Endothelial cell of umbilical vein (primary cell): ENCODE results near the gene TNPO1. TPM values are rescaled to one million over a fixed set of nuclear protein-coding genes. Genes with fewer than 3 reads are reported as not detected.

ENCODE experiments used
- BruUV-seq: library from RNA; stranded (reverse); fragments of 400-500 nt; replicated peaks from 2 replicates; lab custom pipeline; 2021; lab: Mats Ljungman, UMichigan
- CTCF ChIA-PET: fragments of 300-600, 350-600 bp; sonication (Branson Sonifier 250); formaldehyde crosslinking; loops from one replicate; lab custom pipeline; 2021; ENCODE audit warnings: antibody characterized with exemption, inconsistent platforms; lab: Charles Lee
- POLR2A ChIA-PET: fragments of 300-600, 350-600 bp; sonication (Branson Sonifier 250); formaldehyde crosslinking; loops from one replicate; lab custom pipeline; 2021; ENCODE audit warnings: antibody characterized with exemption, inconsistent platforms; lab: Charles Lee
- DNase-seq: peaks from one replicate; pipeline ENCODE4 v3.0.0-alpha.2; 2011; ENCODE audit warnings: low read depth, low spot score
- FAIRE-seq: peaks from 2 replicates; lab custom pipeline; 2011; peaks lifted over from hg19 to GRCh38; lab: Jason Lieb, UNC
- H2AFZ ChIP-seq: 2 replicates; pipeline ENCODE4 v1.6.0; 2012; ENCODE audit warnings: low read depth, low read length, control low read depth, inconsistent platforms
- H3K27ac ChIP-seq: 2 replicates; pipeline ENCODE4 v1.5.1; 2011; ENCODE audit warnings: low read depth, mild to moderate bottlenecking, control low read depth, low read length, moderate library complexity; ENCODE audit not compliant: insufficient read depth
- H3K27me3 ChIP-seq, 2 experiments: 2 replicates each; pipeline versions ENCODE4 v1.6.0 to v1.6.1; 2011; ENCODE audit warnings: low read length in 2 of 2, mixed read lengths in 1 of 2; ENCODE audit not compliant: control insufficient read depth in 2 of 2, insufficient read depth in 2 of 2
- H3K36me3 ChIP-seq, 2 experiments: 2 replicates in 1 of 2; 3 replicates in 1 of 2; pipeline ENCODE4 v1.5.1; 2011; ENCODE audit warnings: low read length in 2 of 2, mild to moderate bottlenecking in 1 of 2, moderate library complexity in 1 of 2; ENCODE audit not compliant: control insufficient read depth in 2 of 2, insufficient read depth in 2 of 2; ENCODE audit errors: extremely low read depth in 1 of 2
- H3K4me1 ChIP-seq: 3 replicates; pipeline ENCODE4 v1.5.1; 2011; ENCODE audit warnings: mild to moderate bottlenecking, low read length; ENCODE audit not compliant: control insufficient read depth, insufficient read depth; ENCODE audit errors: extremely low read depth
- H3K4me2 ChIP-seq: 2 replicates; pipeline ENCODE4 v1.6.1; 2011; ENCODE audit warnings: low read length, control low read depth, mixed read lengths; ENCODE audit not compliant: insufficient read depth
- H3K4me3 ChIP-seq, 3 experiments: fragments of 200-600 bp in 1 of 3; sonication (generic), shearing (Covaris generic) in 1 of 3; replicated peaks in 1 of 3; 2 replicates each; pipeline ENCODE4 v1.5.1; 2011 to 2016; ENCODE audit warnings: control low read depth in 3 of 3, low read length in 3 of 3, mild to moderate bottlenecking in 2 of 3, inconsistent platforms in 1 of 3, low read depth in 1 of 3, moderate library complexity in 1 of 3; ENCODE audit not compliant: insufficient read depth in 1 of 3
- H3K79me2 ChIP-seq: 2 replicates; pipeline ENCODE4 v1.6.0; 2012; ENCODE audit warnings: low read length, inconsistent platforms; ENCODE audit not compliant: control insufficient read depth, insufficient read depth
- H3K9ac ChIP-seq: replicated peaks from 2 replicates; pipeline ENCODE3; 2011; ENCODE audit warnings: low read length, control low read depth; ENCODE audit not compliant: insufficient read depth; ENCODE audit errors: extremely low read depth
- H3K9me1 ChIP-seq: replicated peaks from 3 replicates; pipeline ENCODE4 v1.6.0; 2011; ENCODE audit warnings: mild to moderate bottlenecking, low read length; ENCODE audit not compliant: control insufficient read depth, insufficient read depth; ENCODE audit errors: extremely low read depth
- H3K9me3 ChIP-seq: replicated peaks from 2 replicates; pipeline ENCODE4 v1.5.1; 2012; ENCODE audit warnings: low read length, inconsistent platforms; ENCODE audit not compliant: control insufficient read depth, insufficient read depth
- H4K20me1 ChIP-seq: replicated peaks from 2 replicates; pipeline ENCODE3; 2011; ENCODE audit warnings: mild to moderate bottlenecking, low read length; ENCODE audit not compliant: control insufficient read depth, insufficient read depth; ENCODE audit errors: extremely low read depth
- CTCF ChIP-seq, 2 donors: IDR thresholded peaks; 1 replicate in 1 of 2; 2 replicates in 1 of 2; pipeline ENCODE4 v1.5.1; 2011; ENCODE audit warnings: low read length in 2 of 2, mild to moderate bottlenecking in 2 of 2, moderate library complexity in 2 of 2, control low read depth in 1 of 2, inconsistent platforms in 1 of 2, low read depth in 1 of 2; ENCODE audit not compliant: insufficient read depth in 1 of 2; ENCODE audit errors: extremely low read depth in 1 of 2
- EZH2 ChIP-seq: IDR thresholded peaks from 2 replicates; pipeline ENCODE4 v1.6.1; 2012; ENCODE audit warnings: borderline replicate concordance, low read depth, mild to moderate bottlenecking, moderate library complexity, low read length, inconsistent platforms; ENCODE audit not compliant: severe bottlenecking
- FOS ChIP-seq: IDR thresholded peaks from 2 replicates; pipeline ENCODE4 v1.6.1; 2011; ENCODE audit warnings: mild to moderate bottlenecking, low read length, moderate library complexity, borderline replicate concordance; ENCODE audit not compliant: insufficient read depth
- GATA2 ChIP-seq: IDR thresholded peaks from 2 replicates; pipeline ENCODE4 v1.7.0; 2011; ENCODE audit warnings: low read depth, mild to moderate bottlenecking, moderate library complexity, mixed read lengths, low read length; ENCODE audit not compliant: insufficient read length, insufficient read depth
- JUN ChIP-seq: IDR thresholded peaks from 2 replicates; pipeline ENCODE4 v1.6.1; 2011; ENCODE audit warnings: borderline replicate concordance, low read depth; ENCODE audit not compliant: insufficient read length, insufficient read depth
- MYC ChIP-seq: IDR thresholded peaks from one replicate; pipeline ENCODE4 v1.6.1; 2011; ENCODE audit warnings: mild to moderate bottlenecking, low read depth, low read length
- POLR2A ChIP-seq: IDR thresholded peaks from 2 replicates; pipeline ENCODE4 v1.6.1; 2012; ENCODE audit warnings: low read depth, mild to moderate bottlenecking, control low read depth, low read length
- POLR2AphosphoS5 ChIP-seq: IDR thresholded peaks from 2 replicates; pipeline ENCODE4 v1.6.1; 2012; ENCODE audit warnings: low read depth, mild to moderate bottlenecking, control low read depth, low read length, moderate library complexity; ENCODE audit not compliant: insufficient read depth
- dilution Hi-C: fragments of 300-500 bp; cut with MboI; formaldehyde crosslinking; loops from one replicate; pipeline ENCODE4 v1.15.0; 2019; ENCODE audit warnings: low sequenced_read_pairs; ENCODE audit not compliant: extremely low pct_ligation_motif_present
- intact Hi-C: fragments of 100-400 bp; cut with micrococcal nuclease; formaldehyde crosslinking; loops from one replicate; pipeline ENCODE4 v1.10.0; 2022
- polyA plus RNA-seq, 4 experiments: library from polyadenylated mRNA; depleted of rRNA in 3 of 4; stranded (reverse) in 3 of 4; unstranded in 1 of 4; fragments of >200 nt; gene quantifications; 2 replicates each; pipeline versions ENCODE4 v1.2.1 to v1.2.3, GENCODE V29; 2011 to 2012; ENCODE audit warnings: missing spikeins in 1 of 4
- total RNA-seq: library from RNA; stranded (reverse); gene quantifications from 2 replicates; pipeline ENCODE4 v1.2.3, GENCODE V29; 2021
- TF ChIP-seq, protein P1 (sequence below): IDR thresholded peaks from 2 replicates; pipeline ENCODE4 v1.6.1; 2011; ENCODE audit not compliant: insufficient read depth, insufficient read length

TNPO1 gene
- total and polyA plus RNA-seq, 2 donors (not counting 3 experiments of a cell fraction or from before 2014, with no cell fraction given) = 65.6 to 298 TPM

DNA sequence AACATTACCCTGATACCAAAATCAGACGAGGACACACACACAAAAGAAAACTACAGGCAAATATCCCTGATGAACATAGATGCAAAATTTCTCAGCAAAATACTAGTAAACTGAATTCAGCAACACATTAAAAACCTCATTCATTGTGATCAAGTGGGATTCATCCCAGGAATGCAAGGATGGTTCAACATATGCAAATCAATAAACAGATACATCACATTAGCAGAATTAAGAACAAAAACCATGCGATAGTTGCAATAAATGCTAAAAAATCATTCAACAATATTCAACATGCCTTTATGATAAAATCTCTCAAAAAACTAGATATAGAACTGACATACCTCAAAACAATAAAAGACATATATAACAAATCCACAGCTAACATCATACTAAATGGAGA, 36.9 kb upstream of the TNPO1 start:
- H3K79me2 ChIP-seq = no peaks in the 10 kb centered on the region
- CTCF ChIA-PET = no interaction called here
- H3K4me2 ChIP-seq = no peak overlapping the region
- POLR2A ChIA-PET = no interaction called here
- no peak overlapping the region for H3K27ac ChIP-seq
- DNase-seq (peak; percentile 2), FAIRE-seq (no peak)
- intact Hi-C loops (no loop called here), dilution Hi-C loops (no loop called here)
- H4K20me1 ChIP-seq = no peaks in the 10 kb centered on the region
- no peak overlapping the region for H3K4me3 ChIP-seq
- H3K4me1 ChIP-seq = no peaks in the 10 kb centered on the region
- H3K9me3 ChIP-seq = no peaks in the 10 kb centered on the region
- H2AFZ ChIP-seq = no peak overlapping the region
- no peaks in the 10 kb centered on the region for H3K9me1 ChIP-seq
- no peak overlapping the region for H3K9ac ChIP-seq
- no peak for TF ChIP-seq EZH2
- TF ChIP-seq POLR2AphosphoS5 = no peak
- TF ChIP-seq CTCF (IDR thresholded peaks at IDR 0.05; ENCODE audit: extremely low read depth in 1 of 2, insufficient read depth in 1 of 2, low read depth in 1 of 2, low read length in 2 of 2) = no peak
- TF ChIP-seq GATA2 = no peak
- TF ChIP-seq JUN = no peak
- TF ChIP-seq MYC = no peak
- TF ChIP-seq, protein P1, sequence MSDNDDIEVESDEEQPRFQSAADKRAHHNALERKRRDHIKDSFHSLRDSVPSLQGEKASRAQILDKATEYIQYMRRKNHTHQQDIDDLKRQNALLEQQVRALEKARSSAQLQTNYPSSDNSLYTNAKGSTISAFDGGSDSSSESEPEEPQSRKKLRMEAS = no peak
- TF ChIP-seq POLR2A = no peak
- no peak for TF ChIP-seq FOS
- H3K27me3 ChIP-seq = no peaks in the 10 kb centered on the region
- no TSS peak for BruUV-seq
- no peaks in the 10 kb centered on the region for H3K36me3 ChIP-seq
